OCI-LY1 (cell line): ENCODE data around the gene DDIT4.
A peak's percentile ranks its signal among the peaks of the same experiment; 100 is the strongest.

Source experiments
- H2AFZ ChIP-seq: fragments of 200-600 bp; sonication (generic), shearing (Covaris generic); 2 replicates; pipeline ENCODE4 v1.6.0; 2014; ENCODE audit warnings: antibody characterized with exemption, mild to moderate bottlenecking, low read length
- H3F3A ChIP-seq: fragments of 200-600 bp; sonication (generic), shearing (Covaris generic); 2 replicates; pipeline ENCODE4 v1.6.0; 2014; ENCODE audit warnings: mild to moderate bottlenecking, antibody characterized with exemption, low read length, moderate library complexity; ENCODE audit not compliant: insufficient read depth
- H3K27ac ChIP-seq: fragments of 200-600 bp; sonication (generic); 2 replicates; pipeline ENCODE4 v1.5.1; 2014; ENCODE audit warnings: low read length, mixed run types, mild to moderate bottlenecking, low read depth; ENCODE audit not compliant: poor library complexity, severe bottlenecking
- H3K27me3 ChIP-seq: fragments of 200-600 bp; sonication (generic); 2 replicates; pipeline ENCODE4 v1.6.0; 2014; ENCODE audit warnings: antibody characterized with exemption, mild to moderate bottlenecking, low read length, moderate library complexity; ENCODE audit not compliant: insufficient read depth
- H3K36me3 ChIP-seq: fragments of 200-600 bp; sonication (generic); 2 replicates; pipeline ENCODE4 v1.6.1; 2014; ENCODE audit warnings: mild to moderate bottlenecking, antibody characterized with exemption, low read length, moderate library complexity, mixed read lengths; ENCODE audit not compliant: insufficient read depth
- H3K4me1 ChIP-seq: fragments of 200-600 bp; sonication (generic); 2 replicates; pipeline ENCODE4 v1.5.1; 2014; ENCODE audit warnings: mild to moderate bottlenecking, low read length, moderate library complexity; ENCODE audit not compliant: insufficient read depth, severe bottlenecking
- H3K4me2 ChIP-seq: fragments of 200-600 bp; sonication (generic), shearing (Covaris generic); 2 replicates; pipeline ENCODE4 v1.6.1; 2014; ENCODE audit warnings: low read length
- H3K4me3 ChIP-seq: fragments of 200-600 bp; sonication (generic); 2 replicates; pipeline ENCODE4 v1.5.1; 2014; ENCODE audit warnings: low read length, low read depth, mild to moderate bottlenecking, mixed read lengths; ENCODE audit not compliant: poor library complexity, severe bottlenecking
- H3K79me2 ChIP-seq: fragments of 200-600 bp; shearing (Covaris generic); 2 replicates; pipeline ENCODE4 v1.6.1; 2016; ENCODE audit warnings: mixed run types, low read length, mixed read lengths; ENCODE audit not compliant: insufficient read depth
- H3K9ac ChIP-seq: fragments of 200-600 bp; sonication (generic), shearing (Covaris generic); 2 replicates; pipeline ENCODE4 v1.6.1; 2014; ENCODE audit warnings: mild to moderate bottlenecking, low read length, mixed read lengths
- H3K9me2 ChIP-seq: fragments of 200-600 bp; sonication (generic), shearing (Covaris generic); 2 replicates; pipeline ENCODE4 v1.6.1; 2014; ENCODE audit warnings: low read depth, mild to moderate bottlenecking, low read length, mixed read lengths
- H3K9me3 ChIP-seq: fragments of 200-600 bp; shearing (Covaris generic); 2 replicates; pipeline ENCODE4 v1.6.1; 2014; ENCODE audit warnings: low read length, mixed read lengths
- H4K20me1 ChIP-seq: fragments of 200-600 bp; sonication (generic), shearing (Covaris generic); 2 replicates; pipeline ENCODE4 v1.6.0; 2016; ENCODE audit warnings: mild to moderate bottlenecking, low read length; ENCODE audit not compliant: insufficient read depth
- CTCF ChIP-seq: fragments of 200-600 bp; sonication (generic), shearing (Covaris generic); IDR thresholded peaks from 2 replicates; pipeline ENCODE4 v1.5.1; 2017; ENCODE audit warnings: mild to moderate bottlenecking, antibody characterized with exemption, low read length, moderate library complexity, mixed read lengths
- EZH2 ChIP-seq: fragments of 200-600 bp; sonication (generic), shearing (Covaris generic); IDR thresholded peaks from 2 replicates; pipeline ENCODE4 v1.8.0; 2017; ENCODE audit warnings: borderline replicate concordance, mixed run types, mild to moderate bottlenecking, antibody characterized with exemption, low read length, moderate library complexity, mixed read lengths

Gene DDIT4

DNA sequence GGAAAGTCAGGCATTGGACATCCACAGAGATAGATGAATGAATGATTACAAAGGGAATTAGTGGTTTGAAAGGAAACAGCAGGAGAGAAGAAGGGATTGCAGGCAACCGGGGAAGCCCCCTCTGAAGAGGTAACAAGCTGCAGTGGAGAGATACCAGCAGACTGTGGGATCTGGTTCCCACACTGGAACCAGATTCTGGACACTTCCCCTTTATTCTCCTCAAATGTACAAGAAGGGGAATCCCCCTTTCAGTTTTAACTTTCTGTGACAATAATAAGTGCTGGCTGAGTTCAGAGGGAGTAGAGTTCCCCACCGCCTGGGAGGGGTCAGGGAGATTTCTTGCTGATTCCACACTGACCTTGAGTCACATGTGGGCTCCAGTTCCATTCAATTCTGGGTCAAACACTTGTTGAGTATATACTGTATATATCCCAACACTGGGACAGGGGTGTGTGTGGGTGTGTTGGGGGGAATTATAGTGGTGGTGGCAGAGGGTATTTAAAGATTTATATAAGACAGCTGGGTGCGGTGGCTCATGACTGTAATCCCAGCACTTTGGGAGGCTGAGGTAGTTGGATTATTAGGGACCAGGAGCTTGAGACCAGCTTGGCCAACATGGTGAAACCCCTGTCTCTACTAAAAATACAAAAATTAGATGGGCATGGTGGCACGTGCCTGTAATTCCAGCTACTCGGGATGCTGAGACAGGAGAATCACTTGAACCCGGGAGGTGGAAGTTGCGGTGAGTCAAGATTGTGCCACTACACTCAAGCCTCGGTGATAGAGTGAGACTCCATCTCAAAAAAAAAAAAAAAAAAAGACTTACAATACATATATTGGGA lies 16.5 kb upstream of the DDIT4 start:
- no peaks in the 10 kb centered on the region for H3K79me2 ChIP-seq
- H3K9me3 ChIP-seq = no peaks in the 10 kb centered on the region
- H3F3A ChIP-seq = no peaks in the 10 kb centered on the region
- peak overlapping the region; percentile 44 for H3K27ac ChIP-seq
- H3K4me1 ChIP-seq = peaks cover 69% of the 10 kb centered on the region
- H3K36me3 ChIP-seq = no peaks in the 10 kb centered on the region
- H3K4me2 ChIP-seq = no peak overlapping the region
- no peak overlapping the region for H2AFZ ChIP-seq
- no peaks in the 10 kb centered on the region for H3K9me2 ChIP-seq
- no peaks in the 10 kb centered on the region for H3K27me3 ChIP-seq
- no peak overlapping the region for H3K4me3 ChIP-seq
- H4K20me1 ChIP-seq = no peaks in the 10 kb centered on the region
- no peak for TF ChIP-seq CTCF
- no peak for TF ChIP-seq EZH2
- H3K9ac ChIP-seq = no peak overlapping the region

GRCh38 chr10:72258617-72259016 lies 15.1 kb upstream of the DDIT4 start:
- Histone ChIP-seq H3K4me1 (peaks cover 70% of the 10 kb centered on the region), H3K27me3 (no peaks in the 10 kb centered on the region), H3K27ac (peak overlapping the region; percentile 90), H3K9me2 (no peaks in the 10 kb centered on the region), H3F3A (no peaks in the 10 kb centered on the region), H3K79me2 (no peaks in the 10 kb centered on the region), H3K9me3 (no peaks in the 10 kb centered on the region), H3K4me2 (no peak overlapping the region), H3K36me3 (no peaks in the 10 kb centered on the region), H2AFZ (no peak overlapping the region), H3K9ac (no peak overlapping the region), H3K4me3 (no peak overlapping the region), H4K20me1 (no peaks in the 10 kb centered on the region)
- TF ChIP-seq CTCF (no peak), EZH2 (no peak)

- no peak overlapping the region for H2AFZ ChIP-seq
- H3K79me2 ChIP-seq = no peaks in the 10 kb centered on the region
- peaks cover 65% of the 10 kb centered on the region for H3K4me1 ChIP-seq
- no peaks in the 10 kb centered on the region for H3K9me2 ChIP-seq
- H3K9ac ChIP-seq = peak overlapping the region; percentile 71
- H3K27me3 ChIP-seq = no peaks in the 10 kb centered on the region
- peak overlapping the region; percentile 57 for H3K4me3 ChIP-seq
- H4K20me1 ChIP-seq = no peaks in the 10 kb centered on the region
- no peak for TF ChIP-seq CTCF
- no peak for TF ChIP-seq EZH2
- H3K9me3 ChIP-seq = no peaks in the 10 kb centered on the region
- H3K4me2 ChIP-seq = peak overlapping the region; percentile 70
- peak overlapping the region; percentile 90 for H3K27ac ChIP-seq
- no peaks in the 10 kb centered on the region for H3F3A ChIP-seq
- no peaks in the 10 kb centered on the region for H3K36me3 ChIP-seq
Measured at GRCh38 chr10:72259491-72260238, 14.1 kb upstream of the DDIT4 start.
